Testis (tissue), 3 donors: ENCODE data around the gene TWF2. TPM values are rescaled to one million over a fixed set of nuclear protein-coding genes. Genes with fewer than 3 reads are reported as not detected.

Experiments
- DNase-seq: peaks from one replicate; pipeline ENCODE4 v3.0.0-alpha.2; 2019
- H3K27ac ChIP-seq, 2 donors: fragments of 200-600 bp; sonication (generic); one replicate each; pipeline ENCODE4 v1.5.1; 2019
- H3K27me3 ChIP-seq: fragments of 200-600 bp; sonication (generic); one replicate; pipeline ENCODE4 v1.5.1; 2019
- H3K36me3 ChIP-seq: fragments of 200-600 bp; sonication (generic); one replicate; pipeline ENCODE4 v1.5.1; 2017; ENCODE audit warnings: low read depth; ENCODE audit errors: missing control alignments
- H3K4me1 ChIP-seq: fragments of 200-600 bp; sonication (generic); one replicate; pipeline ENCODE4 v1.5.1; 2019
- H3K4me3 ChIP-seq, 2 donors: fragments of 200-600 bp; sonication (generic); one replicate each; pipeline ENCODE4 v1.5.1; 2017 to 2019
- H3K9me3 ChIP-seq: fragments of 200-600 bp; sonication (generic); one replicate; pipeline ENCODE4 v1.5.1; 2017
- CTCF ChIP-seq, 3 experiments: fragments of 450-650 bp in 2 of 3; fragments of 200-600 bp in 1 of 3; sonication (generic) in 1 of 3; IDR thresholded peaks; one replicate each; pipeline ENCODE4 v1.5.1; 2016 to 2019; ENCODE audit warnings: antibody characterized with exemption in 3 of 3, mild to moderate bottlenecking in 2 of 3, moderate library complexity in 1 of 3
- POLR2A ChIP-seq: fragments of 450-650 bp; IDR thresholded peaks from one replicate; pipeline ENCODE4 v1.6.1; 2017; ENCODE audit warnings: antibody characterized with exemption, mild to moderate bottlenecking, moderate library complexity
- WGBS, 2 donors: methylation state at CpG; one replicate each; pipeline ENCODE4 v1.1.5; 2018; 5-methylcytosine and 5-hydroxymethylcytosine counted together
- intact Hi-C: fragments of 100-400 bp; cut with DNase I; formaldehyde crosslinking; loops from one replicate; pipeline ENCODE4 v1.15.1; 2023; ENCODE audit warnings: low total_unique reads
- polyA plus RNA-seq: library from polyadenylated mRNA; stranded (reverse); fragments of 350-450 nt; fragmentation: Illumina TruSeq; extraction: RNeasy Lipid Tissue Mini Kit (QIAGEN cat#74804); gene quantifications from one replicate; pipeline ENCODE4 v1.2.3, GENCODE V29; 2014; ENCODE audit warnings: low read depth, low replicate concordance; ENCODE audit not compliant: insufficient read depth
- total RNA-seq, 2 donors: library from RNA; depleted of rRNA; stranded (reverse); fragments of >200 nt; gene quantifications; one replicate each; pipeline ENCODE4 v1.2.3, GENCODE V29; 2016

TWF2 gene
- total and polyA plus RNA-seq, 3 donors from 2014 or later: 30.0 to 58.1 (median 36.5) TPM

- WGBS, 2 donors: 51 to 54% methylated on average over 3 of the region's 3 CpGs
- TF ChIP-seq CTCF (IDR thresholded peaks at IDR 0.05): no peak
- no peak for TF ChIP-seq POLR2A
- intact Hi-C loops: no loop called here
- H3K4me1 ChIP-seq: peaks cover 48% of the 10 kb centered on the region
- H3K27ac ChIP-seq: no peak overlapping the region
- no peaks in the 10 kb centered on the region for H3K27me3 ChIP-seq
- no peaks in the 10 kb centered on the region for H3K9me3 ChIP-seq
- no peaks in the 10 kb centered on the region for H3K36me3 ChIP-seq
- H3K4me3 ChIP-seq: no peak overlapping the region
- no peak for DNase-seq
Observed at GRCh38 chr3:52196977-52197376, 42.0 kb downstream of the TWF2 start.

DNA sequence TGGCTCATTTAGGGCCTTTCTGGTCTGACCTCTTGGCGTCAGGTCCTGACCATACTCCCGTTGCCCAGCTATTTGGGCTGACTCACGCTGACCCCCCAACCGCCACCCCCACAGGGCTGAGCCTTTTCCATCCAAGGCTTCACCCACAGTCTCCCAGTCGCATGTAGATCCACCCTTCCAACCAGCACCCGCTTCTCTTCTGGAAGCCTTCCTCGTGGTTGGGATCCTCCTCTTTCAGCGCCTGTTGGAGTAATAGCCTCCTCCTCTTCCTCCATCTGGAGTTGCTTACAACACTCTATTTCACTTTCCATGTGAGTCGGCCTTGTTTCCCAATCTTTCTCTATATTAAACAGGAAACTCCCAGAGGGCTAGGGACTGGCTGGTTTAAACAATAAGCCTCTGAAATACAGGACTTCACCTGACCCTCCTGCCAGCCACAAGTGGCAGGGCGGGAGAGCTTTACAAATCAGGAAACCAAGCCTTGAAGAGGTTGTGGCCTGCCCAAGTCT, 43.1 kb downstream of the TWF2 start:
- intact Hi-C loops: no loop called here
- Histone ChIP-seq H3K27ac (peak overlapping the region in 1 of 2 donors; percentile 18), H3K4me1 (peaks cover 58% of the 10 kb centered on the region), H3K36me3 (no peaks in the 10 kb centered on the region), H3K27me3 (no peaks in the 10 kb centered on the region), H3K4me3 (no peak overlapping the region), H3K9me3 (no peaks in the 10 kb centered on the region)
- TF ChIP-seq CTCF (IDR thresholded peaks at IDR 0.05): no peak
- TF ChIP-seq POLR2A: no peak
- no peak for DNase-seq
- WGBS, 2 donors: 73 to 83% methylated on average over 10 of the region's 10 CpGs

- no peak for DNase-seq
- Histone ChIP-seq H3K27ac (no peak overlapping the region), H3K36me3 (no peaks in the 10 kb centered on the region), H3K4me1 (peaks cover 64% of the 10 kb centered on the region), H3K27me3 (no peaks in the 10 kb centered on the region), H3K4me3 (no peak overlapping the region), H3K9me3 (no peaks in the 10 kb centered on the region)
- intact Hi-C loops: no loop called here
- TF ChIP-seq POLR2A: no peak
- no peak for TF ChIP-seq CTCF (IDR thresholded peaks at IDR 0.05)
- WGBS, 2 donors: 88 to 96% methylated on average over 3 of the region's 3 CpGs
Observed at GRCh38 chr3:52195291-52195597, 43.7 kb downstream of the TWF2 start.

DNA sequence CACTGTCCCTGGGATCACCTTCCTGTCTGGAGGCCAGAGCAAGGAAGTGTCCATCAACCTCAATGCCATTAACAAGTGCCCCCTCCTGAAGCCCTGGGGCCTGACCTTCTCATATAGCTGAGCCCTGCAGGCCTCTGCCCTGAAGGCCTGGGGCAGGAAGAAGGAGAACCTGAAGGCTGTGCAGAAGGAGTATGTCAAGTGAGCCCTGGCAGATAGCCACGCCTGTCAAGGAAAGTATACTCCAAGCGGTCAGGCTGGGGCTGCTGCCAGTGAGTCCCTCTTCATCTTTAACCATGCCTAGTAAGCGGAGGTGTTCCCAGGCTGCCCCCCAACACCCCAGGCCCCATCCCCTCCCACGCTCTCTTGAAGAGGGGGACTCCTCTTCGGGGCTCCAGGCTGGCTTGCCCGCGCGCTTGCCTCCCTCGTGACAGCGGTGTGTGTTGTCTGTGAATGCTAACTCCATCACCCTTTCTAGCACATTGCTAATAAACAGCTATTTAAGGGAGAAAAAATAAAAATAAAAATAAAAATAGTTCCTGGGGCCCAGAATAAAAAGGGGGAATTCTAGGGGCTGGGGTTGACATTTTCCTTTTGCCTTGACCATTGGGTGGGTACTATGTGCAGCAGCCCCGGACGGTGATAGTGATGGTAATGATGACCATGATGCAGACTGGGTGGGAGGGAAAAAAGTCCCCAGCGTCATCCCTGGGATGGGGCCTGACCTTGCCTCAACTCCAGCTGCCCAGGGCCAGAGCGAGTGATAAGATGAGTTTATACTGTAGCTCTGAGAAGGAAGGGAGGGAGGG, 44.3 kb downstream of the TWF2 start:
- no peaks in the 10 kb centered on the region for H3K9me3 ChIP-seq
- peaks cover 67% of the 10 kb centered on the region for H3K4me1 ChIP-seq
- no peaks in the 10 kb centered on the region for H3K36me3 ChIP-seq
- no peak overlapping the region for H3K27ac ChIP-seq
- WGBS, 2 donors: 53 to 55% methylated on average over 14 of the region's 14 CpGs
- no peak for TF ChIP-seq CTCF (IDR thresholded peaks at IDR 0.05)
- no peak for TF ChIP-seq POLR2A
- no peaks in the 10 kb centered on the region for H3K27me3 ChIP-seq
- intact Hi-C loops: no loop called here
- DNase-seq: peak; percentile 75
- H3K4me3 ChIP-seq: no peak overlapping the region

DNA sequence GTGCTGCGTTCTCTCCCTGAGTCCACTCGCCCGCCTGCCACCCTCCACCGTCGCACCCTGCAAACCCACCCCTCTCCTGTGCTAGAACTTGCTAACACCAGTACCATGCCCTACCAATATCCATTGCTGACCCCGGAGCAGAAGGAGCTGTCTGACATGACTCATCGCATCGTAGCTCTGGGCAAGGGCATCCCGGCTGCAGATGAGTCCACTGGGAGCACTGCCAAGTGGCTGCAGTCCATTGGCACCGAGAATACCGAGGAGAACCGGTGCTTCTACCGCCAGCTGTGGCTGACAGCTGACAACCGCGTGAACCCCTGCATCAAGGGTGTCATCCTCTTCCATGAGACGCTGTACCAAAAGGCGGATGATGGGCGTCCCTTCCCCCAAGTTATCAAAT, 45.9 kb downstream of the TWF2 start:
- Histone ChIP-seq H3K9me3 (no peaks in the 10 kb centered on the region), H3K4me1 (peaks cover 67% of the 10 kb centered on the region), H3K27ac (no peak overlapping the region), H3K36me3 (no peaks in the 10 kb centered on the region), H3K27me3 (no peaks in the 10 kb centered on the region), H3K4me3 (no peak overlapping the region)
- intact Hi-C loops: no loop called here
- no peak for DNase-seq
- 80 to 96% methylated on average over 14 to 18 of the region's 18 CpGs for WGBS, 2 donors
- TF ChIP-seq POLR2A (no peak), CTCF (IDR thresholded peaks at IDR 0.05) (no peak)
